ENCODE data around the gene GREB1. TPM values are rescaled to one million over a fixed set of nuclear protein-coding genes. Genes with fewer than 3 reads are reported as not detected.
A peak's percentile ranks its signal among the peaks of the same experiment; 100 is the strongest.

GREB1 gene
- total and polyA plus RNA-seq, 4 experiments from 2014 or later = 0.19 to 1.1 TPM; not detected in 2

DNA sequence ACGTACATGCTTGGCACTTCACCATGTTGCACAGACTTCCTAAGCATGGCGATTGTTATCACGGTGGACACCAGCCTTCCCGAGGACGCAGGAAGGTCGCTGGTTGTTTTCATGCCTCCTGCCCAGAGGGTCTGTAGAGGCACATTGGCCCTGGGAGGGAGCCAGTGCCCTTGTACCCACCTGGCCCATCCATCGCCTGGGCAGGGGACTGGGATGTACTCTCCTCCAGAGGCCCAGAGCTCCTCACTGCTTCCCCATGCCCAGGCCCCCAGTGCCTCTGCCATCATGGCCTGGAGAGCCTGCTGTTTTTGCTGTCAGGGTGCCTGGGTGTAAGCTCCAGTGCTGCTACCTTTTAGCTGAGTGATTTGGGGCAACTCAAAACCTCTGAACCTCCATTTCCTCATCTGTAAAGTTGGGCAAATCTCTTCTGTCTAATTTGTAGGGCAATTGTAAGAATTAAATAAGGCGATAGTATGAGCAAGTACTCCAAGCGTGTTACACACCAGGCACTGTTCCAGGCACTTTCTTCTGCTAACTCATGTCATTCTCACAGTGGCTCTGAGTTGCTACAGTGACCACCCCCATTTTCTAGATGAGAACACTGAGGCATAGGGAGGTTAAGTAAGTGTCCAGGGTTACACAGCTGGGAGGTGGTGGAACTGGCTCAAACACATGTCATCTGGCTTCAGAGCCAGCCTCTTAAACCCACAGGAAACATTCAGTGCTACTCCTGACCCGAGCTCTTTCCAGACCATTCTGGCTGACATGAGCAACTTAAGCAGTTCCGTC lies 45.3 kb downstream of the GREB1 start:
- no peak overlapping the region for H3K4me3 ChIP-seq (ENCODE audit: low read length in 2 of 2)
- H3K36me3 ChIP-seq (ENCODE audit: insufficient read depth, low read length) = no peaks in the 10 kb centered on the region
- H3K27ac Mint-ChIP-seq = no peak overlapping the region
- peaks cover 0 to 9% of the 10 kb centered on the region in 2 donors for H3K27me3 Mint-ChIP-seq
- no peaks in the 10 kb centered on the region for H3K4me1 ChIP-seq (ENCODE audit: insufficient read depth, low read length)
- H3K9me3 ChIP-seq (ENCODE audit: control insufficient read depth in 1 of 2, low read length in 2 of 2) = no peaks in the 10 kb centered on the region
- peaks cover 0 to 2% (median 0%) of the 10 kb centered on the region in 4 donors for H3K4me1 Mint-ChIP-seq
- H3K27ac ChIP-seq (ENCODE audit: low read depth, low read length) = no peak overlapping the region
- CTCF ChIA-PET (ENCODE audit: partially characterized antibody) = interaction anchor here (1.1 to 1.7 kb wide), 2 partner anchors 24 to 447 kb away, joined by 3 to 5 read pairs; a partner anchor contains a TSS
- no peak overlapping the region for H3K4me3 Mint-ChIP-seq
- H3K9me3 Mint-ChIP-seq = no peaks in the 10 kb centered on the region
- H3K27me3 ChIP-seq (ENCODE audit: insufficient read depth, low read length) = no peaks in the 10 kb centered on the region
- DNase-seq = no peak
- intact Hi-C loops (cut with micrococcal nuclease) = no loop called here
- POLR2A ChIA-PET (ENCODE audit: partially characterized antibody) = no interaction called here
- no peaks in the 10 kb centered on the region for H3K36me3 Mint-ChIP-seq

DNA sequence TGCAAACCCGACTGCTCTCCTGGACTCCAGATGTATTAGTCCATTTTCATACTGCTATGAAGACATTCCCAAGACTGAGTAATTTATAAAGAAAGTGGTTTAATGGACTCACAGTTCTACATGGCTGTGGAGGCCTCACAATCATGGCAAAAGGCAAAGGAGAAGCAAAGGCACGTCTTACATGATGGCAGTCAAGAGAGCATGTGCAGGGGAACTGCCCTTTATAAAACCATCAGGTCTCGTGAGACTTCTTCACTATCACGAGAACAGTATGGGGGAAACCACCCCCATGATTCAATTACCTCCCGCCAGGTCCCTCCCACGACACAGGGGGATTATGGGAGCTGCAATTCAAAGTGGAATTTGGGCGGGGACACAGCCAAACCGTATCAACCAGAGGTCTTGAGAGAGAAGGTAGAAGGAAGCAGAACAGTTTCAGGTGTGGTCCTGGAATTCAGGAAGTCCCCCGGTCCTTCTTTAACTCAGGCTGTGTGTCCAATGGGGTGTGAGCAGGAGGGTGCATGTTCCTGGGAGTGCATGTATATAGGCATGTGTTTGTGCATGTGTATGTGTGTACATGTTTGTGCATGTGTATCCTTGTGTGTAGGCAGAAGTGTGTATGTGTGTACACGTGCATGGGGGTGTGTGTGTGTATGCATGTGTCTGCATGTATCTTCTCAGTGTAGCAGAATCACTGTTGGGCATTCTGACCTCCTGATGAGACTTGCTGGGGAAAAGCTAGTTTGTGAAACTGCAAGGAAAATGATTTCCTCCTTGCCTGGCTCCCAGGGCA lies 46.2 kb downstream of the GREB1 start:
- no peak overlapping the region for H3K4me3 ChIP-seq (ENCODE audit: low read length in 2 of 2)
- Mint-ChIP-seq H3K4me1 (peaks cover 0 to 3% (median 0%) of the 10 kb centered on the region in 4 donors), H3K27me3 (peaks cover 0 to 12% of the 10 kb centered on the region in 2 donors), H3K36me3 (no peaks in the 10 kb centered on the region), H3K27ac (peak overlapping the region in 2 of 7 donors; percentile 55 to 57), H3K4me3 (no peak overlapping the region), H3K9me3 (no peaks in the 10 kb centered on the region)
- ChIA-PET CTCF (ENCODE audit: partially characterized antibody) (interaction anchor here (1.1 to 1.7 kb wide), 3 partner anchors 18 to 448 kb away, joined by 3 to 5 read pairs (median 3); a partner anchor contains a TSS), POLR2A (ENCODE audit: partially characterized antibody) (no interaction called here)
- H3K27me3 ChIP-seq (ENCODE audit: insufficient read depth, low read length) = no peaks in the 10 kb centered on the region
- H3K9me3 ChIP-seq (ENCODE audit: control insufficient read depth in 1 of 2, low read length in 2 of 2) = no peaks in the 10 kb centered on the region
- DNase-seq = no peak
- intact Hi-C loops (cut with micrococcal nuclease) = no loop called here
- H3K27ac ChIP-seq (ENCODE audit: low read depth, low read length) = no peak overlapping the region
- no peaks in the 10 kb centered on the region for H3K36me3 ChIP-seq (ENCODE audit: insufficient read depth, low read length)
- no peaks in the 10 kb centered on the region for H3K4me1 ChIP-seq (ENCODE audit: insufficient read depth, low read length)

DNA sequence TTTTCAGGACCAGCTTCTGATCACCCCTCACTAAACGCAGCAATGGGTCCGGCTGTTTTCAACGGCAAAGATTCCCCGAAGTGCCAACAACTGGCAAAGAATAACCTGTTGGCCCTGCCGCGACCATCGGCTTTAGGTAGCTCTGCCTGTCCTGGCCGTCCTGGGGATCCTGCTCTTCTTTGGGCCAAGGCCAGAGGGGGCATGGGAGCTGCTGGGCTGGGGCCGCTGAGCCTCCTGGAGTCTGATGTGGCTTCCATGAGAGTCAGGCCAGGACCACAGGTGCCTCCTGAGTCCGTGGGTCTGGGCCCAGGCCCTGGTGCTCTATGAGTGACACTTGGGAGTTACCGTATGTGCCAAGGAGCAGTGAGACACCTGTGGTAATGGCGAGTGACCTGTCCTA lies 46.9 kb downstream of the GREB1 start:
- no peaks in the 10 kb centered on the region for H3K9me3 ChIP-seq (ENCODE audit: control insufficient read depth in 1 of 2, low read length in 2 of 2)
- no peaks in the 10 kb centered on the region for H3K27me3 ChIP-seq (ENCODE audit: insufficient read depth, low read length)
- no peaks in the 10 kb centered on the region for H3K36me3 ChIP-seq (ENCODE audit: insufficient read depth, low read length)
- H3K4me1 ChIP-seq (ENCODE audit: insufficient read depth, low read length) = no peaks in the 10 kb centered on the region
- intact Hi-C loops (cut with micrococcal nuclease) = no loop called here
- Mint-ChIP-seq H3K4me3 (no peak overlapping the region), H3K27me3 (peaks cover 4 to 12% of the 10 kb centered on the region in 2 donors), H3K9me3 (no peaks in the 10 kb centered on the region), H3K27ac (no peak overlapping the region), H3K4me1 (peaks cover 0 to 3% (median 0%) of the 10 kb centered on the region in 4 donors), H3K36me3 (no peaks in the 10 kb centered on the region)
- no peak for DNase-seq
- POLR2A ChIA-PET (ENCODE audit: partially characterized antibody) = no interaction called here
- CTCF ChIA-PET (ENCODE audit: partially characterized antibody) = interaction anchor here (1.3 to 4.0 kb wide), 5 partner anchors 11 to 749 kb away, joined by 3 to 74 read pairs (median 14); a partner anchor contains a TSS
- no peak overlapping the region for H3K27ac ChIP-seq (ENCODE audit: low read depth, low read length)
- no peak overlapping the region for H3K4me3 ChIP-seq (ENCODE audit: low read length in 2 of 2)

DNA sequence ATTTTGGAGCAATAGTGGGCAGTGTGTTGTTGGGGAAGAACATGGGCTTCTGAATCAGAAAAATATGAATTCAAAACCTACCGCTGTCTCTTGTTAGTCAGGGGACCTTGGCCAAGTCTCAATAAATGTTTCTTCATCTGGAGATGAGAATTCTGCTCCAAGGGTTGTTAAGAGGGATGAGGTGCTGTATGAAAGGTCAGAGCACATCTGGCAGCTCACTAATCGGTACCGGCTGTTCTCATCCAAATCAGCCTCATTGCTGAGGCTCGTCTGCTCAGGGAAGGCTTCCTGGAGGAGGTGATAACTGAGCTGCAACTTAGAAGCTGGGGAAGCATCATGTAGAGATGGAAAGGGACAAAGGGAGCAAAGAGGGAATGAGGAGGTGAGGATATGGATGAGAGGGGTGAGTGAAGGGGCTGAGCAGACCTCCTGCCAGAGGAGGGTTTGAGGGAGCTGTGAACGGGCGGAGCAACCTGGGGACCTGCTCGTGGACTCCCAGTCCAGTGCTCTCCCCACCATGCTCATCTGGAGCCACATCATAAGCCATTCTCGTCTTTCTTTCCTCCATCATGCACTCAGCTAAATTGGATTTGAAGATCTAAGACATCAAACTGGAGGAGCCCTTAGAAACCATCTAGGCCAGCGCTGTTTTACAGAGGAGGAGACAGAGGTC lies 47.4 kb downstream of the GREB1 start:
- no peak for DNase-seq
- Mint-ChIP-seq H3K27me3 (peaks cover 5 to 12% of the 10 kb centered on the region in 2 donors), H3K9me3 (no peaks in the 10 kb centered on the region), H3K36me3 (no peaks in the 10 kb centered on the region), H3K4me3 (no peak overlapping the region), H3K27ac (no peak overlapping the region), H3K4me1 (peaks cover 0 to 3% (median 0%) of the 10 kb centered on the region in 4 donors)
- Histone ChIP-seq H3K4me3 (ENCODE audit: low read length in 2 of 2) (no peak overlapping the region), H3K36me3 (ENCODE audit: insufficient read depth, low read length) (no peaks in the 10 kb centered on the region), H3K9me3 (ENCODE audit: control insufficient read depth in 1 of 2, low read length in 2 of 2) (no peaks in the 10 kb centered on the region), H3K27me3 (ENCODE audit: insufficient read depth, low read length) (no peaks in the 10 kb centered on the region), H3K27ac (ENCODE audit: low read depth, low read length) (no peak overlapping the region), H3K4me1 (ENCODE audit: insufficient read depth, low read length) (no peaks in the 10 kb centered on the region)
- ChIA-PET CTCF (ENCODE audit: partially characterized antibody) (interaction anchor here (1.3 to 4.0 kb wide), 6 partner anchors 8 to 749 kb away, joined by 3 to 74 read pairs (median 15); a partner anchor contains a TSS), POLR2A (ENCODE audit: partially characterized antibody) (no interaction called here)
- intact Hi-C loops (cut with micrococcal nuclease) = no loop called here

DNA sequence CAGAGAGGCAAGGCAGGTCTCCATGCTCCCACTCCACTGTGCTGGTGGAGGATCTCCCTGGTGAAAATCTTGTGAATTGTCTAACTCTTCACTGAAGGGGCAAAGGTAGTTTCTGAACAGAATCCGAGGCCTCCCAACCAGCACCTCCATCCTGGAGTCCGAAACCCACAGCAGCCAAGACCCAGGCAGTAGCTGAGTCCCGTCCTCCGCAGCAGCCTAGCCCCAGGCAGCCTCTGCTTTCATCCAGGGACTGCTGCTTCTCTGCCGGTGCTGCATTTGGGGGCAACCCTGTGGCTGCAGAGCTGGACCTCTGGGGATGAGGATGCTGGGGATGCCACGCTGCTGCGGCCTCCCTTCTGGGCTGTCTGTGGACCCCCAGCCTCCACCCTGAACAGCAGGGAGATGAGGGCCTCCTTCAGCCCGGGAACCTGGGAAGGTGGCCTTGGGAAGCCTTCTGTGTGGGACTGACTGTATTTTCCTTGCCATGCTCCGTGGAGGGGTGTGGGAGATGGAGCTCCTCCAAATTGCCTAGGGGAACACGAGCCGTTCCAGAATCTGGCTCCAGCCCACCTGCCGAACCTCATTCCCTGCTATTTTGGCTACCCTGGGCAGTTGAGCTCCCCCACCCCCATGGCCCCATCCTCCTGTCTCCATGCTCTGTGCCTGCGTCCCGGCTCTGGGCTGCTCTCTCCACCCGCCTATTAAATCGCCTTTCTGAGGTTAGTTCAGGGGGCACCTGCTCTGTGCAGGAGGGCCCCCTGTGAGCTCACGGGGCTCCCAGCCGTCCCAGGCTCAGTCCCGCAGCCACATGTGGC lies 48.2 kb downstream of the GREB1 start:
- no peak for DNase-seq
- H3K9me3 Mint-ChIP-seq = no peaks in the 10 kb centered on the region
- H3K4me1 Mint-ChIP-seq = peaks cover 0 to 3% (median 0%) of the 10 kb centered on the region in 4 donors
- Histone ChIP-seq H3K4me3 (ENCODE audit: low read length in 2 of 2) (no peak overlapping the region), H3K27ac (ENCODE audit: low read depth, low read length) (no peak overlapping the region), H3K27me3 (ENCODE audit: insufficient read depth, low read length) (no peaks in the 10 kb centered on the region), H3K36me3 (ENCODE audit: insufficient read depth, low read length) (no peaks in the 10 kb centered on the region), H3K4me1 (ENCODE audit: insufficient read depth, low read length) (no peaks in the 10 kb centered on the region), H3K9me3 (ENCODE audit: control insufficient read depth in 1 of 2, low read length in 2 of 2) (no peaks in the 10 kb centered on the region)
- H3K4me3 Mint-ChIP-seq = no peak overlapping the region
- no peaks in the 10 kb centered on the region for H3K36me3 Mint-ChIP-seq
- no peak overlapping the region for H3K27ac Mint-ChIP-seq
- intact Hi-C loops (cut with micrococcal nuclease) = no loop called here
- peaks cover 6 to 12% of the 10 kb centered on the region in 2 donors for H3K27me3 Mint-ChIP-seq
- POLR2A ChIA-PET (ENCODE audit: partially characterized antibody) = no interaction called here
- CTCF ChIA-PET (ENCODE audit: partially characterized antibody) = interaction anchor here (0.6 to 4.0 kb wide), 16 partner anchors 9 to 750 kb away, joined by 3 to 74 read pairs (median 5); a partner anchor contains a TSS

DNA sequence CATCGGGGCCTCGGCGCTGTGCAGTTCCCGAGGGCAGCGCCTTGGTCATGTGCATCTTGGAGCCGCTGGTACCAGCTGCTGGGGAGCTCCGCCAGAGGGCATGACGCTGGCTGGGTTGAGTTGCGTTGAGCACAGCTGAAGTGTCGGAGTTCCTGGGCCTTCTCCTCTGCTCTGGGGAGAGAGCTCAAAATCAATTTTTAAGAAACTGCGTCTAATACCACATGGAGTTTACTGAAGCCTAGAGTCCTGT lies 48.7 kb downstream of the GREB1 start:
- Mint-ChIP-seq H3K9me3 (no peaks in the 10 kb centered on the region), H3K4me1 (peaks cover 0 to 3% (median 0%) of the 10 kb centered on the region in 4 donors), H3K4me3 (no peak overlapping the region), H3K27me3 (peaks cover 8 to 14% of the 10 kb centered on the region in 2 donors), H3K36me3 (no peaks in the 10 kb centered on the region), H3K27ac (no peak overlapping the region)
- no peaks in the 10 kb centered on the region for H3K9me3 ChIP-seq (ENCODE audit: control insufficient read depth in 1 of 2, low read length in 2 of 2)
- ChIA-PET POLR2A (ENCODE audit: partially characterized antibody) (no interaction called here), CTCF (ENCODE audit: partially characterized antibody) (interaction anchor here (0.6 to 4.0 kb wide), 16 partner anchors 9 to 750 kb away, joined by 3 to 74 read pairs (median 5); a partner anchor contains a TSS)
- DNase-seq = no peak
- H3K4me3 ChIP-seq (ENCODE audit: low read length in 2 of 2) = no peak overlapping the region
- intact Hi-C loops (cut with micrococcal nuclease) = no loop called here
- no peak overlapping the region for H3K27ac ChIP-seq (ENCODE audit: low read depth, low read length)
- H3K27me3 ChIP-seq (ENCODE audit: insufficient read depth, low read length) = no peaks in the 10 kb centered on the region
- no peaks in the 10 kb centered on the region for H3K36me3 ChIP-seq (ENCODE audit: insufficient read depth, low read length)
- H3K4me1 ChIP-seq (ENCODE audit: insufficient read depth, low read length) = no peaks in the 10 kb centered on the region

Data from CD4-positive, alpha-beta memory T cell (primary cell).